H9 (cell line): Measurements from ENCODE around the gene MKRN2. TPM values are rescaled to one million over a fixed set of nuclear protein-coding genes. Genes with fewer than 3 reads are reported as not detected.

Source experiments
- DNase-seq: peaks from one replicate; pipeline ENCODE4 v3.0.0-alpha.2; 2017
- H2AFZ ChIP-seq: one replicate; pipeline ENCODE4 v1.6.1; 2013; ENCODE audit warnings: mild to moderate bottlenecking, low read length, control low read depth, moderate library complexity
- H2AK5ac ChIP-seq: 2 replicates; pipeline ENCODE4 v1.6.1; 2013; ENCODE audit warnings: low read length, control low read depth, mixed read lengths; ENCODE audit not compliant: insufficient read length
- H2BK120ac ChIP-seq: one replicate; pipeline ENCODE4 v1.6.1; 2013; ENCODE audit warnings: low read depth, mild to moderate bottlenecking, low read length, control low read depth, inconsistent platforms; ENCODE audit not compliant: poor library complexity, severe bottlenecking
- H2BK12ac ChIP-seq: 2 replicates; pipeline ENCODE4 v1.6.1; 2013; ENCODE audit warnings: low read length, control low read depth, mixed read lengths, low read depth; ENCODE audit not compliant: insufficient read length
- H2BK15ac ChIP-seq: 2 replicates; pipeline ENCODE4 v1.6.1; 2013; ENCODE audit warnings: low read depth, low read length, control low read depth
- H2BK20ac ChIP-seq: one replicate; pipeline ENCODE4 v1.6.1; 2013; ENCODE audit warnings: low read depth, mild to moderate bottlenecking, low read length, control low read depth, inconsistent platforms; ENCODE audit not compliant: poor library complexity, severe bottlenecking
- H2BK5ac ChIP-seq: 2 replicates; pipeline ENCODE4 v1.6.1; 2013; ENCODE audit warnings: low read length, control low read depth, mixed read lengths; ENCODE audit not compliant: insufficient read length
- H3K14ac ChIP-seq: 2 replicates; pipeline ENCODE4 v1.6.1; 2013; ENCODE audit warnings: low read length, control low read depth; ENCODE audit not compliant: insufficient read depth
- H3K18ac ChIP-seq: 2 replicates; pipeline ENCODE4 v1.6.1; 2013; ENCODE audit warnings: low read depth, mild to moderate bottlenecking, mixed read lengths, low read length, control low read depth; ENCODE audit not compliant: insufficient read length
- H3K23ac ChIP-seq: 2 replicates; pipeline ENCODE4 v1.6.1; 2013; ENCODE audit warnings: low read length, control low read depth, mixed read lengths, low read depth; ENCODE audit not compliant: insufficient read length
- H3K23me2 ChIP-seq: 2 replicates; pipeline ENCODE4 v1.6.1; 2013; ENCODE audit warnings: low read depth, mild to moderate bottlenecking, mixed read lengths, low read length, control low read depth; ENCODE audit not compliant: insufficient read length, poor library complexity, severe bottlenecking
- H3K27ac ChIP-seq: 2 replicates; pipeline ENCODE4 v1.5.1; 2013; ENCODE audit warnings: low read length, control low read depth, mixed read lengths, low read depth; ENCODE audit not compliant: insufficient read length
- H3K27me3 ChIP-seq: 2 replicates; pipeline ENCODE4 v1.6.1; 2013; ENCODE audit warnings: low read length, control low read depth, inconsistent platforms; ENCODE audit not compliant: insufficient read depth
- H3K4ac ChIP-seq: 2 replicates; pipeline ENCODE4 v1.6.1; 2013; ENCODE audit warnings: low read depth, mild to moderate bottlenecking, control low read depth, inconsistent platforms, low read length, moderate library complexity
- H3K4me1 ChIP-seq: 2 replicates; pipeline ENCODE4 v1.6.1; 2013; ENCODE audit warnings: low read length, control low read depth, inconsistent platforms; ENCODE audit not compliant: insufficient read depth
- H3K4me2 ChIP-seq: 2 replicates; pipeline ENCODE4 v1.6.1; 2013; ENCODE audit warnings: low read length, control low read depth, mixed read lengths; ENCODE audit not compliant: insufficient read length, insufficient read depth
- H3K56ac ChIP-seq: 2 replicates; pipeline ENCODE4 v1.6.1; 2013; ENCODE audit warnings: low read depth, mild to moderate bottlenecking, mixed read lengths, low read length, control low read depth; ENCODE audit not compliant: insufficient read length
- H3K79me1 ChIP-seq: 2 replicates; pipeline ENCODE4 v1.6.1; 2013; ENCODE audit warnings: low read depth, mild to moderate bottlenecking, moderate library complexity, low read length, control low read depth, inconsistent platforms; ENCODE audit not compliant: insufficient read depth, poor library complexity, severe bottlenecking
- H3K79me2 ChIP-seq: 2 replicates; pipeline ENCODE4 v1.6.1; 2013; ENCODE audit warnings: low read length, control low read depth, inconsistent platforms; ENCODE audit not compliant: insufficient read depth
- H3K9ac ChIP-seq: 2 replicates; pipeline ENCODE4 v1.6.1; 2013; ENCODE audit warnings: low read length, control low read depth, mixed read lengths; ENCODE audit not compliant: insufficient read length; ENCODE audit errors: extremely low read depth
- H3K9me3 ChIP-seq: one replicate; pipeline ENCODE4 v1.6.1; 2013; ENCODE audit warnings: low read depth, low read length, inconsistent platforms; ENCODE audit not compliant: control insufficient read depth
- H3T11ph ChIP-seq: one replicate; pipeline ENCODE4 v1.6.1; 2013; ENCODE audit warnings: mild to moderate bottlenecking, low read length, control low read depth, inconsistent platforms
- H4K20me1 ChIP-seq: one replicate; pipeline ENCODE4 v1.6.1; 2013; ENCODE audit not compliant: control insufficient read depth, insufficient read length, insufficient read depth
- H4K5ac ChIP-seq: 2 replicates; pipeline ENCODE4 v1.6.1; 2013; ENCODE audit warnings: low read depth, mild to moderate bottlenecking, mixed read lengths, low read length, control low read depth; ENCODE audit not compliant: insufficient read length
- H4K8ac ChIP-seq: replicated peaks from 2 replicates; pipeline ENCODE4 v1.6.1; 2013; ENCODE audit warnings: low read length, control low read depth, mixed read lengths, low read depth; ENCODE audit not compliant: insufficient read length
- H4K91ac ChIP-seq: 2 replicates; pipeline ENCODE4 v1.6.1; 2013; ENCODE audit warnings: low read depth, mild to moderate bottlenecking, moderate library complexity, mixed read lengths, low read length, control low read depth; ENCODE audit not compliant: insufficient read length
- H3K27ac Mint-ChIP-seq, 3 experiments: 2 replicates in 2 of 3; 3 replicates in 1 of 3; pipeline ENCODE4 v1.8.0; 2020 to 2021; ENCODE audit warnings: mixed read lengths in 3 of 3, mild to moderate bottlenecking in 1 of 3, moderate library complexity in 1 of 3
- H3K27me3 Mint-ChIP-seq: 2 replicates; pipeline ENCODE4 v1.8.0; 2021; ENCODE audit warnings: low read depth, mild to moderate bottlenecking, moderate library complexity, mixed read lengths
- H3K36me3 Mint-ChIP-seq, 3 experiments: 2 replicates in 2 of 3; 3 replicates in 1 of 3; pipeline ENCODE4 v1.8.0; 2020 to 2021; ENCODE audit warnings: low read depth in 3 of 3, mixed read lengths in 3 of 3; ENCODE audit not compliant: insufficient read depth in 1 of 3
- H3K4me1 Mint-ChIP-seq, 2 experiments: 2 replicates each; pipeline ENCODE4 v1.8.0; 2020; ENCODE audit warnings: mixed read lengths in 2 of 2
- H3K4me3 Mint-ChIP-seq, 2 experiments: 2 replicates in 1 of 2; 3 replicates in 1 of 2; pipeline ENCODE4 v1.8.0; 2020 to 2021; ENCODE audit warnings: mild to moderate bottlenecking in 2 of 2, mixed read lengths in 2 of 2, moderate library complexity in 1 of 2
- H3K9me3 Mint-ChIP-seq, 2 experiments: 2 replicates in 1 of 2; 3 replicates in 1 of 2; pipeline ENCODE4 v1.8.0; 2020; ENCODE audit warnings: mild to moderate bottlenecking in 2 of 2, mixed read lengths in 2 of 2, moderate library complexity in 1 of 2
- CTCF ChIP-seq: fragments of 200-600 bp; sonication (generic); conservative IDR thresholded peaks from 3 replicates; pipeline ENCODE4 v1.8.0; 2021; ENCODE audit warnings: antibody characterized with exemption, mild to moderate bottlenecking
- WGBS: extraction: QIAGEN DNeasy Blood & Tissue Kit; methylation state at CpG from one replicate; pipeline ENCODE4 v1.1.7; 2013; ENCODE audit warnings: missing lambda C conversion rate, low lambda C conversion rate, mixed read lengths; ENCODE audit not compliant: insufficient read length; ENCODE audit errors: extremely low coverage; 5-methylcytosine and 5-hydroxymethylcytosine counted together
- total RNA-seq: library from RNA; stranded (reverse); gene quantifications from 2 replicates; pipeline ENCODE4 v1.2.1, GENCODE V29; 2021

Gene MKRN2
- total RNA-seq, 1 experiment from 2014 or later = 18.1 TPM

GRCh38 chr3:12569836-12570235 is 12.9 kb downstream of the MKRN2 start:
- Histone ChIP-seq H3K79me2 (peaks cover 9% of the 10 kb centered on the region; the same call in 1 of the 2 replicates), H3K23me2 (no peaks in the 10 kb centered on the region), H3K23ac (no peak overlapping the region), H2BK5ac (no peak overlapping the region), H3K27me3 (no peaks in the 10 kb centered on the region), H3K56ac (no peak overlapping the region), H2BK120ac (no peak overlapping the region), H3K14ac (no peak overlapping the region), H2BK12ac (no peak overlapping the region), H4K20me1 (no peaks in the 10 kb centered on the region), H3K4me1 (no peaks in the 10 kb centered on the region), H2BK20ac (no peak overlapping the region), H2AFZ (no peak overlapping the region), H3T11ph (no peak overlapping the region), H3K9ac (no peak overlapping the region), H3K79me1 (peaks cover 3% of the 10 kb centered on the region), H3K9me3 (no peaks in the 10 kb centered on the region), H3K4me2 (no peak overlapping the region), H4K8ac (no peak overlapping the region), H3K4ac (no peak overlapping the region), H3K27ac (no peak overlapping the region), H4K91ac (no peak overlapping the region), H3K18ac (no peak overlapping the region), H4K5ac (no peak overlapping the region), H2BK15ac (no peak overlapping the region), H2AK5ac (no peak overlapping the region)
- Mint-ChIP-seq H3K27ac (peak overlapping the region in 1 of 3 experiments; percentile 80; a peak in 1 of 7 replicates), H3K4me3 (no peak overlapping the region), H3K36me3 (peaks cover 39 to 54% (median 52%) of the 10 kb centered on the region in 3 experiments; a peak in 6 of 7 replicates), H3K4me1 (peaks cover 6 to 7% of the 10 kb centered on the region in 2 experiments), H3K9me3 (no peaks in the 10 kb centered on the region), H3K27me3 (no peaks in the 10 kb centered on the region)
- no peak for DNase-seq
- no CpG with 5 or more reads among the region's 6 CpGs for WGBS
- TF ChIP-seq CTCF = no peak
